COLO829 (cell line): ENCODE results near the gene ZNF423.
A peak's percentile ranks its signal among the peaks of the same experiment; 100 is the strongest.
"Not testable (repeated sequence)": the region's sequence is repeated elsewhere in the genome, so short reads cannot be mapped to it uniquely, and the experiment has no call there.

ENCODE experiments used
- DNase-seq: peaks from one replicate; pipeline ENCODE4 v3.0.0; 2012; ENCODE audit warnings: low spot score

ZNF423 gene

DNA sequence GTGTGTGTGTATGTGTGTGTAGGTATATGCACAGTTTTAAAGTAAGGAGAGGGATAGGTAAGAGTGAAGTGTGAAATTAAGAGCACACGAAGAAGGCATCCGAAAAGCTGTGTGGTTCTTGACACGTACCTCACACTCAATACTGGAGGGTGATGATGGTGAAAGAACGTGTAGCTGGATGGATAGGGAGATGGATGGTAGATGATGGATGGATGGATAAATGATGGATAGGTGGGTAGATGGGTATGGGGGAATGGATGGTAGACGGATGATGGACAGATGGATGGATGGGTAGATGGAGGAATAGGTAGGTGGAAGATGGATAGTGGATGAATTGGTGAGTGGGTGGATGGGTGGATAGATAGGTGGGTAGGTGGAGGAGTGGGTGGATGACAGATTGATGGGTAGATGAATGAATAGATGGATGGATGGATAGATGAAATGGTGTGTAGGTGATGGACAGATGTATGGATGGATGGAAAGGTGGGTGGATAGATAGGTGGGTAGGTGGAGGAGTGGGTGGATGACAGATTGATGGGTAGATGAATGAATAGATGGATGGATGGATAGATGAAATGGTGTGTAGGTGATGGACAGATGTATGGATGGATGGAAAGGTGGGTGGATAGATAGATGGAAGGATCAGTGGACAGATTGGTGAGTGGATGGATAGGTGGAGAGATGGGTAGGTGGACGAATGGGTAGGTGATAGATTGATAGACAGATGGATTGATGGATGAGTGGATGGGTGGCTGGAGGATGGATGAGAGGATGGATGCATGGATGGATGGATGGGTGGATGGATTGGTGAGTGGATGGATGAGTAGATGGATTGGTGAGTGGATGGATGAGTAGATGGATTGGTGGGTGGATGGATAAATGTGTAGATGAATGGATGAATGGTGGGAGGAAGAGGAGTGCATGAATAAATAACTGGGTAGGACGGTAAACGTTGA lies 349.6 kb downstream of the ZNF423 start:
- DNase-seq, result not testable (repeated sequence)

DNA sequence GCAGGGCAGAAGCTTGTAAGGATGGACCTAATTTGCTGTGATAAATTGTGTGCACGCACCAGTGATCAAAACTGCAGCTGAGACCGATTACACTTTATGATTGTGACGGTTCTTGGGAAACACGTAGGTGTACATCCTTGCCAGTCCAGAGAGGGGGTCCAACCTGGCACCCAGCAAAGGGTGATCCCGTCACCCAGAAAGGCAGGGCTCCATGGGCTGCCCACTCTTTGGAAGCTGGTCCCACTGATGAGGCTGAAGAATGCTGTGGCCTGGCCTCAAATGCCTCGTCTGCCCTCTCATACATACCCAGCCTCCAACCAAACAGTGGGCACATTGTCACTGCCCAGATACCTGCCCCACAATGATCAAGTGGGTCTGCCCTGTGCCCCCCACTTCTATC lies 350.4 kb downstream of the ZNF423 start:
- DNase-seq, result no peak

GRCh38 chr16:49504626-49505025 lies 351.3 kb downstream of the ZNF423 start:
- no peak for DNase-seq

- DNase-seq, result no peak
Observed at GRCh38 chr16:49504023-49504364, 351.9 kb downstream of the ZNF423 start.

- DNase-seq, result no peak
Observed at GRCh38 chr16:49503256-49504022, 352.5 kb downstream of the ZNF423 start.

DNA sequence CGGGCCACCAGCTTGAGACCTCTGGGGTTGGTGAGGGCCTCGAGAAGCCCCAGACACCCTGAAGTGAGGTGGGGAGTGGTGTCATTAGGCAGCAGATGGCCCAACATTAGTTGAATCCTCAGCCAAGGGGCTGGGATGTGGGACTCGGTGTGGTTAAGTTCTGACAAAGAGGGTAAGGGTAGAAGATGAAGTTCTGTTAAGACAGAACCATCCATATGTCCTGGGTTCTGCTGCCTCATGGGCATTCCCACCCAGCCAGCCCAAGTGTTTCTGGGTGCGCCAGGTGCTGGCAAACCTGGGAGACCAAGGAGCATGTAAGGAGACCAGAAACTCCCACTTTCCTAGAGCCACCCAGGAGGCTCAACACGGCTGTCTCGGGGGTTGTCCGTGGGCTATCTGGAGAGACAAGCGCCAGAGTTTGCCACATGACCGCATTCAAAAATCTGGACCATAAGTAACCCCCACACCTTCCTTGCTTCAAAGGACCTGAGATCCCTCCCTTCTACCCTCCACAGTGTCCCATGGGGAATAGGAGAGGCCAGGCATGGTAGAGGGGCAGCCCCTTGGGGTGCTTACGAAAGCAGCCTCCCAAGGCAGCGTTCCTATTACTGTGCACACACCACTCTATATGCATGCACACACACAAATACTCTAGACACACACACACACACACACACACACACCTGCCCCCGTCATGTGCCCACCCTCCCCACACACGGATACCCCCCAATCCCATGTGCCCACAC lies 353.6 kb downstream of the ZNF423 start:
- DNase-seq, result no peak

DNA sequence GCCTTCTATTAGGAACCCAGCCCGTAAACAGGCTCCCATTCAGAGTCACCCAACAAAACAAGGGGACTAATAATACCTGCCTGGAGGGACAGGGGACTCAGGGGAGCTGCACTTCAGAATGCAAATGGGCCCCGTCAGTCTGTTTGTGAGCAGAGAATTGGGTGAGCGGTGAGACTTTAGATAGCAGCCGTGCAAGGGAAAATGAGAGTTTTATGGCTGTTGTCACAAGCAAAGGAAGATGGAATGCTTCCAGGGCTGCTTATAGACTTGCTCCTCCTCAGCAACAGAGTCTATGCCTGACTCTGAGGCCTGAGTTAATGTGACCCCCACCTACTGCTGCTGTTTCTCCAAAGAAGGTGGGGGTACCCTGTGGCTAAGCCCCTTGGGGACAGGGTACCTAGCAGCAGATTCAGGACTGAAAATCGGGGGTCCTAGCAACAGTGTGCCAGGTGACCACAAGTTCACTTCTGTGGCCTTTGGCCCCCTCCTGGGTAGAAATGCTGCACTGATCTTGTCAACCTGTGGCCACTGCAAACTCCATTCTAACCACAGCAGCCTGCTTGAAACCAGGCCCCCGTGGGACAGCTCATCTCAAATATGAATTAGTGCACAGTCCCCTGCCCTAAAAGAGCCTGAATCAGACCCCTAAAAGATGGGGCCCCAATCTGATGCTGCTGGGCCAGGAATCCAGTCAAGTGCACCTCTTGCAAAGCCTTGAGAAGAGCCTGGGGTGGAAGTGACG lies 355.9 kb downstream of the ZNF423 start:
- DNase-seq, result no peak

- DNase-seq, result no peak
Observed at GRCh38 chr16:49499414-49499785, 356.5 kb downstream of the ZNF423 start.

DNA sequence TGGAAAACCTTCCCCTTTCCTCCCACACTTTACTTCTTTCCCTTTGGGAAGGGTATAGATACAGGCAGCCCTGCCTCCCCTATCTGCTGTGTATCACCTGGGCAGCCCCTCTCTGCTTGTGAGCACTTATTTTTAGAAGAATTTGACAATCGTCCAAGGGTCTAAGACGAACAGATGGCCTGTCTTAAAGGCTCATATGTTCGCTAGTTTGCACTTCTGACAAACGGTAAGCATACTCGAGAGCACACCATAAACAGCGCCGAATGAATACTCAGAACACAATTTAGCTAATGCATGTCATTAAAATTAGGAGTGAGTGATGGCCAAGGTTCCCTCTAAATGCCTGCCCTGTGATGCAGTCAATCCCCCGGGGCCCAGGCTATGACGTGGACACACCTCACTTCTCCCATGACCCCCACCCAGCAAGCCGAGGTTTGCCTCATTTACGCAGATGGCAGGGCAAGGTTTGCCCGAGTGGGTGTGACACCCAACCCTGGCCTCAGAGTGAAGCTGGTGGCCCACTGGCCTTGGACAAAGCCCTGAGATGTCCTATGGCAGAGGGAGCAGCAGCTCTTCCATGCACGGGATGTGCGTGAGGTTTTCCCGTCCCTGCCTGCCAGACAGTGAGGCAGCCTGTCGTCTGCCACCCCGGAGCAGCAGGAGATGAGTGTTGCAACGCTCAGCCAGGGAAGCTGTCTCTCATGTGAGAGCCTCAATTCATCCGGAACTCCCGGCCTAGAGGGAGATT lies 357.1 kb downstream of the ZNF423 start:
- no peak for DNase-seq

- DNase-seq, result no peak
Observed at GRCh38 chr16:49498264-49498663, 357.6 kb downstream of the ZNF423 start.

GRCh38 chr16:49497466-49497865 lies 358.4 kb downstream of the ZNF423 start:
- no peak for DNase-seq

GRCh38 chr16:49496656-49497055 lies 359.3 kb downstream of the ZNF423 start:
- DNase-seq, result no peak

DNA sequence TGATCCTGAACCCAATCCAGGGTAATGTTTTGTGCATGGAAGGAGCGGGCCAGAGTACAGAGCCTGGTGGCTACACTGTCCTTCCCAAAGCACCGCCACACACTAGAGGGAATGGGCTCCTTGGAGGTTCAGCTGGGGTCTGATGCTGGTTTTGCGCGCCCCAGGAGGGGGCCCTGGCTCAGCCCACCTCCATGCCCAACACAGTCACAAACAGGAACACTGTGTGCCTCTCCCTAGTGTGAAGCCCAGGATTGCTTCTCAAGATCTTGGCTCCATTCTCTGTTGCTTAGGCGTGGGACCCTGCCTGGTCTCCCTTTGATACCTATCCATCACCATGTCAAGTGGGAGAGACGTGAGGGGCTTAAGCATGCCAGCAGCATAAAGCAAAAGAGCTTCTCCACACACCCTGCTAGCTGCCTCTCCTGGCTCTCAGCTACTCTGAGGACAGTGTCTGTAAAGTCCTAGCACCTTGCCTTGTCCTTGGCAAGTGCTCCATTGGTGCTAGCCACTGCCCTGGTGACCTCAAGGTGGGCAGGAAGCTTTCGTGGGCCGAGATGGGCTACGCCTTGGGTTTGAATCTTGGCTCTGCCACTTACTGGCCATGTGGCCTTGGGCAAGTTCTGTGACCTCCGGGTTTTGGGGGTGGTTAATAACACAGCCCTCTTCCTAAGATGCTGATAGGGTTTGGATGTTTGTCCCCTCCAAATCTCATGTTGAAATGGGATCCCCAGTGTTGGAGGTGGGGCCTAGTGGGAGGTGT lies 360.1 kb downstream of the ZNF423 start:
- no peak for DNase-seq

- DNase-seq, result no peak
Observed at GRCh38 chr16:49494891-49495566, 360.9 kb downstream of the ZNF423 start.

- no peak for DNase-seq
Observed at GRCh38 chr16:49494474-49494873, 361.4 kb downstream of the ZNF423 start.

DNA sequence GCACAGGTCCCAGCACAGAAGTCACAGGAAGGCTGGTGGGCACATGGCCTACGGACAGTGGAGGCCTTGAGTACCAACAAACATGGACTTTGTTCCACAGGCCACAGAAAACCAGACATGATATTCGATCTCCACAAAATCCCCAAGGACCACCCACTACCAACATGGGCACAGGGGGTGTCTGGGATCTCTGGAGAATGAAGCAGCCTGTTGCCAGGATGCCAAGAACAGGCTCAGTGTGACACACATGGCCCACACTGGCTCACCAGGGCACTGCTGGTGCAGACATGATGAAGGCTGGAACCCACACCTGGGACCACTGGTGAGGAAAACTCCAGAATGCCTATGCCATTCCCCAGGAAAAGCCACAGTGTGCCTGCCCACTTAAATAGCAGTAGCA lies 362.1 kb downstream of the ZNF423 start:
- no peak for DNase-seq

DNA sequence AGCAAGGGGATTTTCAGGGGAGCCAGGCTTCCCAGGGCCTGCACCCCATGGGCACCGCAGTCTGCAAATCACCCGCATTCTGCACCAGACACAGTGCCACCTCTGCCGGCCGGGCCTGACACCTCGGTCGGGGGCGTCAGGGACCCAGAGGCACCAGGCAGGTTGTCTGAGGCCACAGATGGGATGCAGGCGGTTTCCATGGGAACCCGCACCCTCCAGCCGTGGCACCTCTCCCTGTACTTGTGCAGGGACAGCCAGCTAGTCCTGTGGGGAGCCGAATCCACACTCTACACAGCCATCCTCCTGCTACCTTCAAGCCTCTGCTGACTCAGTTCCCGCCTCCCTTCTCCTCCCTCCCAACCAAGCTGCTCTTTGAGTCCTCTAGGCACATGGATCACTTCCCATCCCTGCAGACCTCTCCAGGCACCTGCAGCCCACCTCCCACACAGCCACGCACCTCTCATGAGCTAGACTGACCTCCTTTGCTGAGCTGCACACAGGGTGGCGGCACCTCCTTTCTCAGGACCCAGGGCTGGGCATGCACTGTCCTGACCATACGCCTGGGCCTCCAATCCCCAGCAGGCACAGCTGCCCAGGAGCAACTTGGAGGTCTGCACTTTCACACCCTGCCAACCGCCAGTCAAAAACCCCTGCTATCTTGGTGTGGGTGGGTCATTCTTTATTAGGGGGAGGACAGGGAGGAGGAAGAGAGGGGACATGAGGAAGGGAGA lies 362.9 kb downstream of the ZNF423 start:
- DNase-seq, result no peak

DNA sequence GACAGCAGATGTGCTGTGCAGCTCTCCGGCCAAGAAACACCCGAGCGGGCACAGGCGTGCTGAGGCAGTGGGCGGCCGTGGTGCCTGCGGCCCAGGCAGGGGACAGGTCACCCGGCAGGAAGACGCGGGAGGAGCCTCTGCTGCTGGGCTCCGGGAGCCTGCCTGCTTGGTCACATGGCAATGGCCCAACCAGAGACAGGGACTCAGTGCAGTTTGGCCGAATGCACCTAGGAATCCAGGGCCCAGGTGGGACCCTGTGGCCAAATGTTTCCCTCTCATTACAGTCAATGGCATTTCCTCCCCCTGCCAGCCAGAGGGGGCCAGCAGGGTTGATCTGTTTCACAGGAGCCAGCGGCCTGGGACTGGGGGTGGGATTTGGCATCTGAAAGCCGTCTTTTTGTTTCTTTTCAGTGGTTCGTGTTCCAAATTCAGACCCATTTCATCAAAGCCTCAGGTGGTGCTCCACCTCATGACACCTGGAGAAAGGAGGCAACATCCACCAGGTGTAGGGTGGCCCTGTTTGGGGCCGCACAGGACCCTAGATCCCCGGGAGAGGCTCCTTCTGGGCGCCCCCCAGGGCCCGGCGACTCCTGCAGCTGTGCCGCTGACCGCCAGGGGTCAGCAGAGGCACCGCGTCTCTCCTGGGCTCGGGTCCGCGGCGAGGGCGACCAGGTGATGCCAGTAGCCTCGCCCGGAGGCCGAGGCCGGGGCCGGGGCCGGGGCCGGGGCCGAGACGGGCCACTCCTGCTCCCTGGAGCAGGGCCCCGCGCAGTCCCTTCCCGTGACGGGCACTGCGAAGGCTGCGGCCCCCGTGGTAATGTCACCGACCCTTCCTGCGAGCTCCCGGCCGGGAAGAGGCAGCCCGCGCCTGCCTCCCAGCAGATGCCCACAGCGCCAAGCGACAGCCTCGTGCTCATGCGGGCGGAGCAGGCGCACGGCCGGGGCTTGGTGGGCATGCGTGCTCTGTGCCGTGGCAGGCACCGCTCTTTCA lies 363.8 kb downstream of the ZNF423 start:
- peak; percentile 7 for DNase-seq
